Sciatic nerve (tissue), 2 donors: ENCODE measurements around the gene UBR3. TPM values are rescaled to one million over a fixed set of nuclear protein-coding genes. Genes with fewer than 3 reads are reported as not detected.
"Not testable (repeated sequence)": the region's sequence is repeated elsewhere in the genome, so short reads cannot be mapped to it uniquely, and the experiment has no call there.

Experiments
- ATAC-seq: fragments of 200-7000 bp; cut with Tn5 transposase; one replicate; pipeline ENCODE4 v1.9.1; 2020; ENCODE audit warnings: mild to moderate bottlenecking, moderate library complexity
- DNase-seq: peaks from one replicate; pipeline ENCODE4 v3.0.0-alpha.2; 2020; ENCODE audit warnings: low spot score
- intact Hi-C: fragments of 100-400 bp; cut with DNase I; formaldehyde crosslinking; loops from one replicate; pipeline ENCODE4 v1.14.2; 2022
- total RNA-seq: library from RNA; stranded (reverse); fragmentation: NEBNext Ultra II Directional; extraction: Animal tissue kit (Norgen Biotek cat#: 25700); gene quantifications from one replicate; pipeline ENCODE4 v1.2.1, GENCODE V29; 2021
- donor health status: DM: no; HTN: no; CAD: no.
- donor health status: DM: no; HTN: no; CAD: no.

UBR3 gene
- total RNA-seq, 1 donor from 2014 or later = 80.3 TPM

DNA sequence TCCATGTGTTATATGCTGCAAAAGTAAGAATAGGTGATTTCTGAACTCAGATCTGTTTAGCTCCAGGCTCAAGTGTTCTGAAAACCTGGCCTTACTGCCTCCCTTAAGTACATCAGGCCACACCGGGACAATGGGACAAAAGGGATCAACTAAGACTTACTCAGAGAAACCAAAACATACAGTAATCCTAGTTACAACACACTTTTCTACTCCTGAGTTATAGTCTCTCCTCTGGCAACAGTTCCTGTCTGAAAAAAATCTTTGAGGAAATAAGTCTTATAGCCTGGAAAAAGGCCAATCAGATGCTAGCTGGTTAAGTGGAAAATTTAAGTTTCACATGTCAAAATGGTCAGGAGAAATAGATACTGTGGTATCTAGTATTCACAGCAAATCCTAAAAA, 8.1 kb upstream of the UBR3 start:
- intact Hi-C loops = no loop called here
- DNase-seq = no peak
- ATAC-seq = no peak

DNA sequence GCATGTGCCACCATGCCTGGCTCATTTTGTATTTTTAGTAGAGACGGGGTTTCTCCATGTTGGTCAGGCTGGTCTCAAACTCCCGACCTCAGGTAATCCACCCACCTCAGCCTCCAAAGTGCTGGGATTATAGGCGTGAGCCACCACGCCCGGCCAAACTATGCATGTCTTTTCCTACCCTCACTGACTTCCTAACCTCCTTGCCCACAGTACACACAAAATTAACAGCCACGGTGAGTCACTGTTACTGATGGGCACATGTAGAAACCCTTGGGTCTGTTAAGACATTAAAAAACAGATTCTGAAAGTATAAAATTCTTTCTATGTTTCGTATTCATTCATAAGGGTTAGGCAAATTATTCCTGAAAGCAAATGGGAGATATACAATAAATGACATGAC, 7.2 kb upstream of the UBR3 start:
- DNase-seq, ATAC-seq, intact Hi-C loops: not testable (repeated sequence)

DNA sequence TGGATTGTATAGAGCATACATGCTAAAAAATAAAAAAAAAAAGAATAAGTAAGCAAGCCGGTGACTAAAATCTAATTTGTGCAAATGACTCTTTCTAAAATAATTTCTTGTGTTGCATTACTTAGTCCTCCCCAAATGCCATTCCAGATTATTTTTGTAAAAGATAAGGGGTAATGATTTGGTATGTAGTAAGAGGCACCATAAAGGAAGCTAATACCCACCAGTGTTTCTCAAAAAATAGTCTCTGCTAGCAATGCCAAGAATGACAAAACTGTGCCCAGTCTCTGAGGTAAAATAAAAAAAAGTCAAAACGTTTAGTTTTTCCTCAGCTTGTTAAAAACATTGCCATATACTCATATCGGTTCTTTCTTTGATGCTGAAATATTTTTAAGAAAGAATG, 5.2 kb upstream of the UBR3 start:
- ATAC-seq (no peak), DNase-seq (no peak)
- intact Hi-C loops = no loop called here

DNA sequence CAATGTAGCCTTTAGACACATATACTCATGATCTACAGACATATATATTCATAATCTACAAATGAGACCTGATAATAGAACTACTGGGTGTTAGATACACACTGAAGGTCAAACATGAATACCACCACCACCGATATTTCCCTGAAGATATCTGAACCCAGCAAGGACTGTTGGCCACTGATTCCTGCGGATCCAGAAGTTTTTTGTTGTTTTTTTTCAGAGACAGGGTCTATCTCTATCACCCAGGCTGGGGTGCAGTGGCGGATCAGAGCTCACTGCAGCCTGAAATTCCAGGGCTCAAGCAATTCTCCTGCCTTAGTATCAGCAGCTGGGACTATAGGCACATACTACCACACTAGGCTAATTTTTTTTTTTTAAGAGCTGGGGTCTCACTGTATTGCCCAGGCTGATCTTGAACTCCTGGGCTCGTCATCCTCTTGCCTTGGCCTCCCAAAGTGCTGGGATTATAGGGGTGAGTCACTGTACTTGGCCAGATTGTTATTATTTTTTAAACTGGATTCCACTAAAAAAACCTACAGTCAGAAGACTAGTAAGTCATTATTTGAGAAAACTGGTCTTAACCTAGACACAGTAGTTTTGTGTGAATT, 4.4 kb upstream of the UBR3 start:
- ATAC-seq = no peak
- no peak for DNase-seq
- intact Hi-C loops = no loop called here

DNA sequence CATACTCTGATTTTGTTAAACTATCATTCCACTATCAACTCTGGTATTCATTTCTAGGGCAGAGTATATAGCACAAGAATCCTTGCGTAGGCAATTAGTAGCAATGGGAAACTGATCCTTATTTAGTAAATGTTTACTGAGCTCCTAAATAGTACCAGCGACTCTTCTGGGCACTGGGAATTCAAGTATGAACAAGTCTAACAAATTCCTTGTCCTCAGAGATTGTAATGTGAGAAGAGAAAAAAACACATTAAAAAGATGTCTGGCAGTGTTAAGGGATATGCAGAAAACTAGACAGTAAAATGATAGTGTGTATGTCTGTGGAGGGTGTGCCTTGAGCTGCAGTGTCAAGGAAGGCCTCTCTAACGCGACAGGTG, 3.3 kb upstream of the UBR3 start:
- ATAC-seq (no peak), DNase-seq (no peak)
- intact Hi-C loops = no loop called here

DNA sequence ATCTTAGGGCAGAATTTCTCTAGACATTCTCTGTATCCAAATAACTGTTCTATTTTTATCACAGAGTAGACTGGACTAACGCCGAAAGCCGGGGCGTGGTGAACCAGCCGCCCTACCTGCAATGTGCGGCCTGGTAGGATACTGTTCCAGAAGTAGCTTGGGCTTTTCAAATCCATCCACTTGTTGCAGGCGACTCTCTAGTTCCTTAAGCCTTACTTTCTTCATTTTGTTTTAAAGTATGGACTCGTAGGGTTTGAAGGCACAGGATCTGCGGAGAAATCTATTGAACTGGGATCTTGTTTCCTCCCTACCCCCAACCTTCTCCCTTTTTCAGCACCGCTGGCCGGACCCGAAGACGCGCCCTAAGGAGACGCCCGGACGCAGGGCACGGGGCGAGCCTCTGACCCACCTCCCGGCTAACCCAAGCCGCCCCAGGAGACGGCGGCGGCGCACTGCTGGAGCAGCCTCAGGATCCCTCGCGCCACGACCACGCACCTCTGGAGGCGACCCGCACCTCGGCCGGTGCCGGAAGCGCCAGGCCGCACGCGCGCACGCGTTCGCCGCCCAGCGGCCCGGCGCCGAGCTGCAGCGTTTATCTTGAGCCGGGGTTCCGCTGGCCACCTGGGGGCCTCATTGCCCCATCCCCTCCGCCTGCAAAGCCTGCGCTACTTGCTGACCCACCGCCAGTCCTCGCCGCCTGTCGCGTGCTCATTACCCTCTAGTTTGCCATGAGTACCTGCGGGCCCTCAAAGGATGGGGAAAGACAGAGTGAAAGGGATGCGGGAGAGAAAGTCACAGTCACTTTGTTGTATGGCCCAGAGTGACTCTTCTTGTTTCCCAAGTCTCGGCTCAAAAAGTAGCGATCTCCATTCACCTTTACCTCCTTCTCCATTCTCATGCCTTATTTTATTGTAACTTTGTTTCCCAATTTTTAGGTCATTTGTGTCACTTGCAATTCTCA, 2.6 kb upstream of the UBR3 start, which contains the start of gene METTL5:
TSS of gene METTL5 (minus strand) at position 533 of the 961 bp plus-strand sequence. CDS start at position 225, 308 bp downstream.
- DNase-seq (peak; percentile 89), ATAC-seq (peak; percentile 68)
- intact Hi-C loops = loop anchor here (5.0 kb wide), 1 partner anchor 108 kb away; no protein-coding TSS in a partner anchor

DNA sequence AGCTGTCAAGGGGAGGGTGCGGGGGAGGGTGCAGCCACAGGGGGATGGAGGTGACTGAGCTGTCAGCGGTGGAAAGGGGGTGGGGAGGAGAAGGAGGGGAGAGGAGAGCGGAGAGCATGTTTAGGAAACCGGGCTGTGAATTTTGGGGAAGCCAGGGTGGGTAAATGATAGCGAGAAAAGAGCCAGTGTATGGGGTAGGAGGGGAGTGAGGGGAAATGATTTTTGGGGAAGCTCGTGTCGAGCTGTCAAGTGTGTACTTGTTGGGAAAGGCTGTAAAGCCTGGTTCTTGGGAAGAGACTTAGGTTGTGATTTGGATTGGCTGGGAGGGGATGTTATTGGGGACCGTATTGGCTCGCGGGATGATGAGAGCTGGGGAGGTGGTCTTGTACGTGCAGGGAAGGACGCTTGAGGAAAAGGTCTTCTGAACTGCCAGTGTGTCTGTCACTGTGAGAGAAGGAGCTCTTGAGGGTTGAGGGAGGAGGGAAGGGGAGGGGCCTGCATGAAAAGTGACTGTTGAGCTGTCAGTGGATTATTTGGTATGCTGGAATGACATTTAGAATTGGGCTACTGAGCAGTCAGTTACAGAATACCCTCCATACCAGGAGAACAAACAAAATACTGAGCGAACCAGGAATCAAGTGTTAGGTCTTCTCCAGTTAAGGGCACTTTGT, 1.0 kb downstream of the UBR3 start:
- no peak for DNase-seq
- intact Hi-C loops = loop anchor here (5.0 kb wide), 1 partner anchor 104 kb away; no protein-coding TSS in a partner anchor
- ATAC-seq = peak; percentile 32

DNA sequence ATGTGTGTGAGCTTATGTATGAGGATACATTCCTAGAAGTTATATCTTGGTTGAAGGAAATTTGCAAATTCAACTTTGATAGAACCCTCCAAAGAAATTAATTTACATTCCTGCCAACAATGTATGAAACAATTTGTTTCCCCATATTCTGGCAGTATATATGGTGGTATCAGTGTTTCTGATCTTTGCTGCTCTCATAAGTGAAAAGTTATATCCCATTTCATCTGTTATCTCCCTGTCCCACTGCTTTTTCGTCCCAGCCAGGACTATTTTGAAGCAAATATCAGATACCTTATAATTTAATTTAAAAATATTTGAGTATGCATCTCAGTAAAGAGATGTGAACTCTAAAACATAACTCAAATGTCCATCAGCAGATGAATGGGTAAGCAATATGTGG, 7.1 kb downstream of the UBR3 start:
- ATAC-seq = no peak
- intact Hi-C loops = loop anchor here (5.0 kb wide), 1 partner anchor 802 kb away; the partner anchor contains the start of gene ABCB11
- DNase-seq = no peak

DNA sequence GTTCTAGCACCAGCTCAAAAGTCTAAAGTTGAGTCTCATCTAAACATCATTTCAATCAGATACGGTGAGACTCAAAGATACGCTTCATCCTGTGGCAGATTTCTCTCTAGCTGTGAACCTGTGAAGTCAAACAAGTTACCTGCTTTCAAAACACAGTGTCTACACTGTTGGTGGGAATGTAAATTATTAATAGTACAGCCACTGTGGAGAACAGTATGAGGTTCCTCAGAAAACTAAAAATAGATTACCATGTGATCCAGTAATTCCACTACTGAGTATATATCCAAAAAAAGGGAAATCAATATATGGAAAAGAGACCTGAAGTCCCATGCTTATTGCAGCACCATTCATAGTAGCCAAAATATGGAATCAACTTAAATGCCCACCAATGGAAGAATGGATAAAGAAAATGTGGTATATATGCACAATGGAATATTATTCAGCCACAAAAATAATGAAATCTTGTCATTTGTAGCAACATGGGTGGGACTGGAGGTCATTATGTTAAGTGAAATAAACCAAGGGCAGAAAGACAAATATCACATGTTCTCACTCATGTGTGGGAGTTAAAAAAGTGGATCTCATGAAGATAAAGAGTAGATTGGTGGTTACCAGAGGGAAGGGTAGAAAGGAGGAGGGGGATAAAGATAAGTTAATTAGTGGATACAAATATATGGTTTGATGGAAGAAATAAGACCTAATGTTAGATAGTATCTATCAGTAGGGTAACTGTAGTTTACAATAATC, 11.7 kb downstream of the UBR3 start:
- ATAC-seq = no peak
- DNase-seq = no peak
- intact Hi-C loops = no loop called here

DNA sequence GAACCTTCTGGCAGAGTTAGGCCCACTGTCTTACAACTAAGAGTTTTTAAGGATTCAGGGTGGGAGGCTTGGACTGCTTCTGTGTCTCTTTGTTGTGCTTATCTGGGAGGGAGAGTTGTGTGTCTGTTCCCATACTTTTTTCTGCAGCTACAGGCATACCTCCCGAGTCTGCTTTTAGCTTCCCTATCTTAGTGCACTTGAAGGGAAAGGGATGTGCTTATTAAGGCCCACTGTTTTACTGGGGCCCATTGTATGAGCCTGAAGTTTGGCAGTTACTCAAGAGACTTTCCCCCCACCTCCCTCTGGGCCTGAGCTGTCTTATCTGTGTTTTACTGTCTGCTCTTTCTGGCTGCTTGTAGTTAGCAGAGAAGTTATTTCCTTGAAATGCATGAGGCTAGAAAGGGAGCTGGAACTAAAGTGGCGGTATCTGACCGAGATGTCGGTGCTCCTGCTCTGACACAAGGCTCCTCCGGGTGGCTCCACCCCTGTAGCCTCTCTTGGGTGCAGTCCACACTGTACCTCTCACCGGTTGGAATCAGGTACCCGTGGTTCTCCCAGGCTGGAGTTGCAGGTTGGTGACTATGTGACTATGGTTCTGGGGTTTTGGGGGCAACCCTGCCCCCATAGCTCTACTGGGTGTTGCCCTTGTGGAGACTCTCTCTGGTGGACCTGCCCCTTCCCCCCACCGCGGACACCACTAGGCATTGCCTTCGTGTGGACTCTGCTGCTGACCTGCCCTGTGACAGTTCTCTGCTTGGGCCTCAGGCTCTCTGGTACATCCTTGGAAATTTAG, 12.9 kb downstream of the UBR3 start:
- DNase-seq = no peak
- peak; percentile 34 for ATAC-seq
- intact Hi-C loops = no loop called here

DNA sequence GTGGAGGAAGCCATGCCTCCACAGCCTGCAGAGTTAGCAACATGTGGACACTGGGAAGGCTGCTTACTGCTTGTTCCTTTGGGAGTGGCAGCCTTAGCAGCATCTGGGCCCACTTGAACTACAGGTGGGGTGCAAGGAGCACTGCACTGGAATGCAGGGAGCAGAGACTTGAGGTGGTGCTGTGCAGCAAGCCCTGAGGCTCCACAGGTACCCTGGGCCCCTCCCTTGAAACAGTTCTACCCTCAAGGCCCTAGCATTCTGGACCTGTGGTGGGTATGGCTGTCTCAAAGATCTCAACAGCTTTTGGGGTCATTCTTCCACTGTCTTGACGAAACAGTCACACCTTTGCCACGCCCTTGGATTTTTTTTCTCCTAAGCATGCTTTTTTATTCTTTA, 13.5 kb downstream of the UBR3 start:
- no peak for ATAC-seq
- no peak for DNase-seq
- intact Hi-C loops = no loop called here

DNA sequence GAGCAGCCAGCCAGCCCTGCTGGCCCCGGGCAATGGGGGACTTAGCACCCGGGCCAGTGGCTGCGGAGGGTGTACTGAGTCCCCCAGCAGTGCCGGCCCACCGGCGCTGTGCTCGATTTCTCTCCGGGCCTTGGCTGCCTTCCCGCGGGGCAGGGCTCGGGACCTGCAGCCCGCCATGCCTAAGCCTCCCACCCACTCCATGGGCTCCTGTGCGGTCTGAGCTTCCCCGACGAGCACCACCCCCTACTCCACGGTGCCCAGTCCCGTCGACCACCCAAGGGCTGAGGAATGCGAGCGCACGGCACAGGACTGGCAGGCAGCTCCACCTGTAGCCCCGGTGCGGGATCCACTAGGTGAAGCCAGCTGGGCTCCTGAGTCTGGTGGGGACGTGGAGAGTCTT, 14.4 kb downstream of the UBR3 start:
- intact Hi-C loops, ATAC-seq, DNase-seq: not testable (repeated sequence)

DNA sequence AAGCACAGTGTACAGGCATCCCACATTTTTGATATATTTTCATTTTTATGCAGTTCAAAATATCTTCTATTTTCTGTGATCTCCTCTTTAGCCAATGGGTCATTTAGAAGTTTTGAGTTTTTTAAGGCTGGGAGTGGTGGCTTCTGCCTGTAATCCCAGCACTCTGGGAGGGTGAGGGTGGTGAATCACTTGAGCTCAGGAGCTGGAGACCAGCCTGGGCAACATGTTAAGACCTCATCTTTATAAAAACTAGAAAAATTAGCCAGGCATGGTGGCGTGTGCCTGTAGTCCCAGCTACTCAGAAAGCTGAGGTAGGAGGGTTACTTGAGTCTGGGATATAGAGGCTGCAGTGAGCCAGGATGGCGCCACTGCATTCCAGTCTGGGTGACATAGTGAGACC, 17.8 kb downstream of the UBR3 start:
- ATAC-seq = no peak
- DNase-seq = no peak
- intact Hi-C loops = no loop called here

DNA sequence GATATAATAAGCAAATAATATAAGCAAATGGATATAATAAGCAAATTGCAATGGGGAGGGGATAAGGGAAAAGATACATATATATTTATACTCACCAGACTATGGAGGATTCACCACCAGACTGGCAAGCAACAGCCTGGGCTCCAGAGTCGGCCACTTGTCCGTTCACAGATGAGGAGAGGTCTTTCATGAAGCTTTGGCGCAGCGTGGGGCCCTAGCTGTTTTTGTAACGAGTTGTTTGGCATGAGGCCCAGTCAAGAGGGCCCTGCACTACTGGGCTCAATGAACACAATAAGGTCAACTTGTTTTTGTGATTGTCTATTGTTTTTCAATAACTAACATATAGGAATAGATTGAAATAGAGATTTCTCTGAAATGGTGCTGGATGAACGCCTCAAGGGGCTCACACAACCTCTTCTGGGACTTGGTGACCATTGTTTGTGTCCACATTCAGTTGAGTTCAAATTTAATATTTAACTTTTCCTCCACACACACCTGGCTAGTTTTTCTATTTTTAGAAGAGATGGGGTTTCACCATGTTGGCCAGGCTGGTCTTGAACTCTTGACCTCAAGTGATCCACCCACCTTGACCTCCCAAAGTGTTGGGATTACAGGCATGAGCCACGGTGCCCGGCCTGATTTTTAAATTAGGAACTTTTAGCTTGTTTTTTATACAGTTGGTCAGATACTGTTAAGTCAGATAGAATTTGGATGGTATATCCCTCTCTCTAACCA, 21.9 kb downstream of the UBR3 start:
- intact Hi-C loops, DNase-seq, ATAC-seq: not testable (repeated sequence)

DNA sequence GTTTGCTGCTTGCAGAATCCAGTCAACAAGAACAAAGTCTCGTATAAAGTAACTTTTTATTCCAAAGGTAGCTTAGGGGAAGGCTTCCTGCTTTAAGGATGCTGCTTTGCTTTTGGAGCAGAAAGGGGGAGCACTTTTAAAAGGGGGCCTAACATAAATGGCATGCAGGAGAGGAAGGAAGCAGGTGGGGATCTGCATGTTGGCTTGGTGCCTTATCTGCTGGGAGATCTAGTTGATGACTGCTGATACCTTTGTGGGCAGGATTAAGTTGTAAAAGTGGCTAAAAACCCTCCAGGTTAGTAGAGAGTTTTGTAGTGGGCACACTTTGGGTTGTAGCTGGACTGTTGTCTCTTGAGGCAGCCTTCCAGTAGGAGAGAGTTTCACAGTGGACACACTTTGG, 22.5 kb downstream of the UBR3 start:
- ATAC-seq (no peak), DNase-seq (no peak)
- intact Hi-C loops = no loop called here

DNA sequence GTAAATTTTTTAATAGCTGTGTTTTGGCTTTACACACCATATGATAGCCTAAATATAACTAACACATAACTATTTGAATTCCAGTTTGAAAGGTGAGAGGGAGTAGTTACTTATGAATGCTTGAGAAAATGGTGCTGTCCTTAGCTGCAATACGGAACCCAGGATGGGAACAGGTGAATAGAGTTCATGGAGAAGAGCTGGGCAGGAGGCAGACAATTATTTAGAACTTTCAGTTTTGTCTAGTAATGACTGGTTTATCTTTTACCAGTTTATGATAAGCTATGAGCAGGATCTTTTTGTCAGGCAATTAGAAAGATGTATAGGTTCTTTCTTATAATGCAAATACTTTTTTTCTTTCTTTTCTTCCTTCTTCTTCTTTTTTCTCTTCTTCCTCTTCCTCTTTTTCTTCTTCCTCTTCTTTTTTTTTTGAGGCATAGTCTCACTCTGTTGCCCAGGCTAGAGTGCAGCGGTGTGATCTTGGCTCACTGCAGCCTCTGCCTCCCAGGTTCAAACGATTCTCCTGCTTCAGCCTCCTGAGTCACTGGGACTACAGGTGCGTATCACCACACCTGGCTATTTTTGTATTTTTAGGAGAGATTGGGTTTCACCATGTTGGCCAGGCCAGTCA, 25.9 kb downstream of the UBR3 start:
- DNase-seq (no peak), ATAC-seq (no peak)
- intact Hi-C loops = no loop called here
